SK-N-SH treated with all-trans-retinoic acid at 6 μM for 48 hours (cell line): Measurements from ENCODE around the gene TREML1.

Experiments
- ARNTL ChIP-seq: fragments of 450-650 bp; formaldehyde crosslinking; IDR thresholded peaks from 2 replicates; pipeline ENCODE4 v1.5.0; 2020; ENCODE audit warnings: low read depth, mild to moderate bottlenecking, moderate library complexity, borderline replicate concordance
- ESRRG ChIP-seq: fragments of 250-450 bp; sonication (Bioruptor Pico); IDR thresholded peaks from 2 replicates; pipeline ENCODE4 v1.6.1; 2021; ENCODE audit warnings: mild to moderate bottlenecking
- PPARA ChIP-seq: fragments of 250-450 bp; sonication (Bioruptor Pico); IDR thresholded peaks from 2 replicates; pipeline ENCODE4 v1.5.0; 2020; ENCODE audit warnings: mild to moderate bottlenecking, borderline replicate concordance
- RARB ChIP-seq: fragments of 250-450 bp; sonication (Bioruptor Pico); IDR thresholded peaks from 2 replicates; pipeline ENCODE4 v1.8.0; 2021; ENCODE audit warnings: mild to moderate bottlenecking, moderate library complexity
- TOX ChIP-seq: fragments of 250-450 bp; sonication (Bioruptor Pico); IDR thresholded peaks from 2 replicates; pipeline ENCODE4 v1.8.0; 2021; ENCODE audit warnings: mild to moderate bottlenecking, moderate library complexity, borderline replicate concordance
- ZC3H10 ChIP-seq: fragments of 250-450 bp; sonication (Bioruptor Pico); IDR thresholded peaks from 2 replicates; pipeline ENCODE4 v1.5.1; 2021; ENCODE audit warnings: mild to moderate bottlenecking, moderate library complexity
- ZFP30 ChIP-seq: fragments of 450-650 bp; formaldehyde crosslinking; IDR thresholded peaks from 2 replicates; pipeline ENCODE4 v1.5.0; 2022; ENCODE audit warnings: mild to moderate bottlenecking, moderate library complexity
- ZNF565 ChIP-seq: fragments of 450-650 bp; formaldehyde crosslinking; conservative IDR thresholded peaks from 2 replicates; pipeline ENCODE4 v1.5.0; 2020; ENCODE audit warnings: low read depth, mild to moderate bottlenecking, moderate library complexity
- ZNF70 ChIP-seq: fragments of 450-650 bp; formaldehyde crosslinking; IDR thresholded peaks from 2 replicates; pipeline ENCODE4 v1.5.0; 2020; ENCODE audit warnings: mild to moderate bottlenecking, moderate library complexity
- ZNF8 ChIP-seq: fragments of 450-650 bp; formaldehyde crosslinking; IDR thresholded peaks from 2 replicates; pipeline ENCODE4 v1.5.0; 2020; ENCODE audit warnings: mild to moderate bottlenecking, moderate library complexity
- TF ChIP-seq, protein P1 (sequence below): fragments of 250-450 bp; sonication (Bioruptor Pico); IDR thresholded peaks from 2 replicates; pipeline ENCODE4 v1.8.0; 2020; ENCODE audit warnings: mild to moderate bottlenecking, moderate library complexity, borderline replicate concordance
- TF ChIP-seq, protein P2 (sequence below): fragments of 250-450 bp; sonication (Bioruptor Pico); IDR thresholded peaks from 2 replicates; pipeline ENCODE4 v1.5.0; 2020; ENCODE audit warnings: mild to moderate bottlenecking, moderate library complexity
- TF ChIP-seq, protein P3 (sequence below): fragments of 250-450 bp; sonication (Bioruptor Pico); IDR thresholded peaks from 2 replicates; pipeline ENCODE4 v1.8.0; 2021; ENCODE audit warnings: low read depth, mild to moderate bottlenecking, moderate library complexity, borderline replicate concordance
- TF ChIP-seq, protein P4 (sequence below): fragments of 250-450 bp; sonication (Bioruptor Pico); IDR thresholded peaks from 2 replicates; pipeline ENCODE4 v1.5.1; 2020; ENCODE audit warnings: low read depth, mild to moderate bottlenecking, moderate library complexity

DNA sequence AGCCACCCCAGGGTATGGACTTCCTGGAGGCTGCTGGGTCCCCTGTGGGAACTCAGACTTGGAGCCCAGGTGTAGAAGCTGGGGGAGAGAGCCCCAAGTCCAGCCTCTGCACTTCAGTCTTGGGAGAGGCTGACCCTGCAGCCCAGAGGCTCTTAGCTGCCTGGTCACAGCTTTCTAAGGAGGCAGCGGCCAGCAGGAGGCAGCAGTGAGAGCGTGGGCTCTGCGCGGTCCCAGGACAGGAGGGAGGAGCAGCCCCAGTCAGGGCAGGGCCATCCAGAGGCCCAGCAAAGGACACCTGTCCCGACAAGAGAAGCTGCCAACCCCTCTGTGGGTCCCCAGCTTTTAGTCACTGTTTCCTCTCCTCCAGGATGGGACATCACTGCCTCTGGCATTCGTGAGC is 37.4 kb upstream of the TREML1 start:
- TF ChIP-seq ARNTL: no peak
- no peak for TF ChIP-seq ZC3H10
- no peak for TF ChIP-seq TOX
- TF ChIP-seq ZNF565 (CRISPR knock-in tag): no peak
- TF ChIP-seq RARB (CRISPR knock-in tag): no peak
- TF ChIP-seq, protein P1, sequence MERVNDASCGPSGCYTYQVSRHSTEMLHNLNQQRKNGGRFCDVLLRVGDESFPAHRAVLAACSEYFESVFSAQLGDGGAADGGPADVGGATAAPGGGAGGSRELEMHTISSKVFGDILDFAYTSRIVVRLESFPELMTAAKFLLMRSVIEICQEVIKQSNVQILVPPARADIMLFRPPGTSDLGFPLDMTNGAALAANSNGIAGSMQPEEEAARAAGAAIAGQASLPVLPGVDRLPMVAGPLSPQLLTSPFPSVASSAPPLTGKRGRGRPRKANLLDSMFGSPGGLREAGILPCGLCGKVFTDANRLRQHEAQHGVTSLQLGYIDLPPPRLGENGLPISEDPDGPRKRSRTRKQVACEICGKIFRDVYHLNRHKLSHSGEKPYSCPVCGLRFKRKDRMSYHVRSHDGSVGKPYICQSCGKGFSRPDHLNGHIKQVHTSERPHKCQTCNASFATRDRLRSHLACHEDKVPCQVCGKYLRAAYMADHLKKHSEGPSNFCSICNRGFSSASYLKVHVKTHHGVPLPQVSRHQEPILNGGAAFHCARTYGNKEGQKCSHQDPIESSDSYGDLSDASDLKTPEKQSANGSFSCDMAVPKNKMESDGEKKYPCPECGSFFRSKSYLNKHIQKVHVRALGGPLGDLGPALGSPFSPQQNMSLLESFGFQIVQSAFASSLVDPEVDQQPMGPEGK: no peak
- TF ChIP-seq, protein P2, sequence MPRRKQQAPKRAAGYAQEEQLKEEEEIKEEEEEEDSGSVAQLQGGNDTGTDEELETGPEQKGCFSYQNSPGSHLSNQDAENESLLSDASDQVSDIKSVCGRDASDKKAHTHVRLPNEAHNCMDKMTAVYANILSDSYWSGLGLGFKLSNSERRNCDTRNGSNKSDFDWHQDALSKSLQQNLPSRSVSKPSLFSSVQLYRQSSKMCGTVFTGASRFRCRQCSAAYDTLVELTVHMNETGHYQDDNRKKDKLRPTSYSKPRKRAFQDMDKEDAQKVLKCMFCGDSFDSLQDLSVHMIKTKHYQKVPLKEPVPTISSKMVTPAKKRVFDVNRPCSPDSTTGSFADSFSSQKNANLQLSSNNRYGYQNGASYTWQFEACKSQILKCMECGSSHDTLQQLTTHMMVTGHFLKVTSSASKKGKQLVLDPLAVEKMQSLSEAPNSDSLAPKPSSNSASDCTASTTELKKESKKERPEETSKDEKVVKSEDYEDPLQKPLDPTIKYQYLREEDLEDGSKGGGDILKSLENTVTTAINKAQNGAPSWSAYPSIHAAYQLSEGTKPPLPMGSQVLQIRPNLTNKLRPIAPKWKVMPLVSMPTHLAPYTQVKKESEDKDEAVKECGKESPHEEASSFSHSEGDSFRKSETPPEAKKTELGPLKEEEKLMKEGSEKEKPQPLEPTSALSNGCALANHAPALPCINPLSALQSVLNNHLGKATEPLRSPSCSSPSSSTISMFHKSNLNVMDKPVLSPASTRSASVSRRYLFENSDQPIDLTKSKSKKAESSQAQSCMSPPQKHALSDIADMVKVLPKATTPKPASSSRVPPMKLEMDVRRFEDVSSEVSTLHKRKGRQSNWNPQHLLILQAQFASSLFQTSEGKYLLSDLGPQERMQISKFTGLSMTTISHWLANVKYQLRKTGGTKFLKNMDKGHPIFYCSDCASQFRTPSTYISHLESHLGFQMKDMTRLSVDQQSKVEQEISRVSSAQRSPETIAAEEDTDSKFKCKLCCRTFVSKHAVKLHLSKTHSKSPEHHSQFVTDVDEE (CRISPR knock-in tag): no peak
- TF ChIP-seq, protein P3, sequence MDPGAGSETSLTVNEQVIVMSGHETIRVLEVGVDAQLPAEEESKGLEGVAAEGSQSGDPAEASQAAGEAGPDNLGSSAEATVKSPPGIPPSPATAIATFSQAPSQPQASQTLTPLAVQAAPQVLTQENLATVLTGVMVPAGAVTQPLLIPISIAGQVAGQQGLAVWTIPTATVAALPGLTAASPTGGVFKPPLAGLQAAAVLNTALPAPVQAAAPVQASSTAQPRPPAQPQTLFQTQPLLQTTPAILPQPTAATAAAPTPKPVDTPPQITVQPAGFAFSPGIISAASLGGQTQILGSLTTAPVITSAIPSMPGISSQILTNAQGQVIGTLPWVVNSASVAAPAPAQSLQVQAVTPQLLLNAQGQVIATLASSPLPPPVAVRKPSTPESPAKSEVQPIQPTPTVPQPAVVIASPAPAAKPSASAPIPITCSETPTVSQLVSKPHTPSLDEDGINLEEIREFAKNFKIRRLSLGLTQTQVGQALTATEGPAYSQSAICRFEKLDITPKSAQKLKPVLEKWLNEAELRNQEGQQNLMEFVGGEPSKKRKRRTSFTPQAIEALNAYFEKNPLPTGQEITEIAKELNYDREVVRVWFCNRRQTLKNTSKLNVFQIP (CRISPR knock-in tag): no peak
- TF ChIP-seq PPARA (CRISPR knock-in tag): no peak
- no peak for TF ChIP-seq ESRRG (CRISPR knock-in tag)
- no peak for TF ChIP-seq ZNF8 (CRISPR knock-in tag)
- TF ChIP-seq ZNF70 (CRISPR knock-in tag): no peak
- no peak for TF ChIP-seq ZFP30
- TF ChIP-seq, protein P4, sequence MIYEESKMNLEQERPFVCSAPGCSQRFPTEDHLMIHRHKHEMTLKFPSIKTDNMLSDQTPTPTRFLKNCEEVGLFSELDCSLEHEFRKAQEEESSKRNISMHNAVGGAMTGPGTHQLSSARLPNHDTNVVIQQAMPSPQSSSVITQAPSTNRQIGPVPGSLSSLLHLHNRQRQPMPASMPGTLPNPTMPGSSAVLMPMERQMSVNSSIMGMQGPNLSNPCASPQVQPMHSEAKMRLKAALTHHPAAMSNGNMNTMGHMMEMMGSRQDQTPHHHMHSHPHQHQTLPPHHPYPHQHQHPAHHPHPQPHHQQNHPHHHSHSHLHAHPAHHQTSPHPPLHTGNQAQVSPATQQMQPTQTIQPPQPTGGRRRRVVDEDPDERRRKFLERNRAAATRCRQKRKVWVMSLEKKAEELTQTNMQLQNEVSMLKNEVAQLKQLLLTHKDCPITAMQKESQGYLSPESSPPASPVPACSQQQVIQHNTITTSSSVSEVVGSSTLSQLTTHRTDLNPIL (CRISPR knock-in tag): no peak
